ENCODE measurements around the gene PNMA8B.
"Not testable (repeated sequence)": the region's sequence is repeated elsewhere in the genome, so short reads cannot be mapped to it uniquely, and the experiment has no call there.

Gene PNMA8B, protein sequence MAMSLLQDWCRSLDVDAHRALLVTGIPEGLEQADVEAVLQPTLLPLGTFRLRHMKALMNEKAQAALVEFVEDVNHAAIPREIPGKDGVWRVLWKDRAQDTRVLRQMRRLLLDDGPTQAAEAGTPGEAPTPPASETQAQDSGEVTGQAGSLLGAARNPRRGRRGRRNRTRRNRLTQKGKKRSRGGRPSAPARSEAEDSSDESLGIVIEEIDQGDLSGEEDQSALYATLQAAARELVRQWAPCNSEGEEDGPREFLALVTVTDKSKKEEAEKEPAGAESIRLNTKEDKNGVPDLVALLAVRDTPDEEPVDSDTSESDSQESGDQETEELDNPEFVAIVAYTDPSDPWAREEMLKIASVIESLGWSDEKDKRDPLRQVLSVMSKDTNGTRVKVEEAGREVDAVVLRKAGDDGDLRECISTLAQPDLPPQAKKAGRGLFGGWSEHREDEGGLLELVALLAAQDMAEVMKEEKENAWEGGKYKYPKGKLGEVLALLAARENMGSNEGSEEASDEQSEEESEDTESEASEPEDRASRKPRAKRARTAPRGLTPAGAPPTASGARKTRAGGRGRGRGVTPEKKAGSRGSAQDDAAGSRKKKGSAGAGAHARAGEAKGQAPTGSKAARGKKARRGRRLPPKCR

DNA sequence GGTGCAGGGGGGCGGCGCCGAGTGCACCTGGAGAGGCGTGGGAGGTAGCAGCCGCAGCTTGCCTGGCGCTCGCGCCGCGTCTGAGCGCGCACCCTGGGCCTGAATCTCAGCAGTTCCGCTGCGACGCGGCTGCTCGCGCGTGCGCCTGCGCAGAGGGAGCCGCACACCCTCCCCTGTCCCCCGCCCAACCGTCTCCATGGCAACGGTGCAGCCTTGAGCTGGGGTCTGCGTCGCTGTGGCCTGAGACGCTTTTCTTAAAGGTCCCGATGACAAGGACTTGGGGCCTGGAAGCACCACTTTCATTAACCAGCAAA is at the start of gene PNMA8B:
TSS of gene PNMA8B (minus strand) at position 82 of the 314 bp plus-strand sequence. CDS start 402 bp downstream, outside the sequence.
- DNase-seq (ENCODE audit: low read depth) = no peak

DNA sequence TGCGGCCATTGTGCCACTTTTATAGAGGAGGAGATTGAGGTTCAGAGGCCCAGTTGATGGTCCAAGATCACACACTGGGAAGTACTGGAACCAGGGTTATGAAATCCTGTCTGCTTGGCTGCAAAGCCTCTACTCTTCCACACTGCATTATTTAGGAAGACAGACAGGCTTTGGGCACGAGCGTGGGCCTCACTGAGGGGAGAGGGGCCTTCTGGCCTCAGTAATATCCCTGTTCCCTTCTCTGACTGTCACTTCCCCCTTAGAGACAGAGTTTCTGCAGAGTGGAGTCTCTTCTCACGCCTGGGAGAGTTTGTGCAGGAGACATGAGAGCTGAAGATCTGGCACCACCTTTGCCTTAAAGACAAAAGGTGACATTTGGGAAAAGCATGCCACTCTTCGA is 49.0 kb upstream of the PNMA8B start:
- no peak for DNase-seq (ENCODE audit: low read depth)

DNA sequence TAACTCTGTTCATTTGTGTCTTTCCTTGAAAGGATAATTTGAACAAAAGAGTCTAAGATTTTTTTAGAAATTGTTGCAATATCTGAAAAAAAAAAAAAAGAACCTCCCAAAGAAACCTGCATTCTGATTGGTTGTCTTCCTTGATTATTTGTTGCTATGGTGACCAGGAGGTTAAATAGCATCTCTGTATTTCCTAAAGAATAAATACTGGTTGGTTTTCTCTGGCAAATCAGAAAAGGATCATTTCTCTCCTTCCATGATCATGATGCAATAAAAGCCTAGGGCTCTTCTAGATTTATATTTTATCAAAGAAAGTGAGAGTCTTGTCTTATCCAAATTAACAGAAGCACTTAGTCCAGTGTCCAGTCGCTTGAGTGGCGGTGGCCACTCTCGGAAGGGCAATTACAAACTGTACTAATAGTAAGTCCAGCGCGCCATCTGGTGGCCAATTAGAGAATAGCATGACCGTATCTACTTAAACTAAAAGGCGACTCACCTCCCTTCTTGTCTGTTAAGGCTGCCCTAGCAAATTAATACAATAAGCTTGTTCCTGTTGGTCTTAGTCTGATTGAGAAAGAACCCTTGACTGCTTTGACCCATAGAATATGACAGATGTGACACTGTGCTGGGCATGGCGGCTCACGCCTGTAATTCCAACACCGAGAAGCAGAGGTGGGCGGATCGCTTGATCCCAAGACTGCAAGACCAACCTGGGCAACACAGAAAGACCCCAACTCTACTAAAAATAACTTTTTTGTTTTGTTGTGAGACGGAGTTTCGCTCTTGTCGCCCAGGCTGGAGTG is 47.0 kb upstream of the PNMA8B start:
- DNase-seq (ENCODE audit: low read depth) = peak; percentile 79

DNA sequence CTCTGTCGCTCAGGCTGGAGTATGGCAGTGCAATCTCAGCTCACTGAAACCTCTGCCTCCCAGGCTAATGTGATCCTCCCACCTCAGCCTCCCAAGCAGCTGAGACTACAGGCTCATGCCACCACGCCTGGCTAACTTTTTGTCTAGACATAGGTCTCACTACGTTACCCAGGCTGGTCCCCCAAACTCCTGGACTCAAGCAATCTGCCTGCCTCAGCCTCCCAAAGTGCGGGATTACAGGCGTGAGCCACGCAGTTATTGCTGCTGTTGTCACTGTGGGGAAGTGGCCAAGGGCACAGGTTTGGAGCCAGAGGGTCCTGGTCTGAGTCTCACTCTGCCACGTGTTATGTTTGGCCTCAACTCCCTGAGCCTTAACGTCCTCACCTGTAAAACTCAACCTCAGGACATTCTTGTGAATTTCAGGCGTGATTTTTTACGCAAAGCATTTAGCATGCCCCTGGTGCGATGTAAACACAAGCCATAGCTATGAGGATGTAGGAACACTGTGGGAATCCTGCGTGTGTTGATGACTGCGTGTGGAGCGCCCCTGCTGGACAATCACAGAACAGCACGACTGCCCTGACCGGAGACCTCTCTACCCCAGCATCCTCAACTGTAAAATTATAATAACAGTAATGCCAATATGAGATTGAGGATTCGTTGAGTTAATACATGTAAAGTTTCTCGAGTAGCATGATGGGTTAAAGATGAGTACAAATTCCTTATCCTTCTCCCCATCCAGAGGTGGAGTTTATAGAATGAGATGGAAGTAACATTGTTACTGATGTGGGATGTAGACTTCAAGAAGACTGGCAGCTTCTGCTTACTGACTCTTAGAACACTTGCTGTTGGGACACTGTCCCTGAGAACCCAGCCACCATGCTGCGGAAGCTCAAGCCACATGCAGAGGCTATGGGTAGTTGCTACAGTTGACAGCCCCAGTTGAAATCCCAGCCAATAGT is 41.8 kb upstream of the PNMA8B start:
- DNase-seq (ENCODE audit: low read depth) = peak; percentile 43

DNA sequence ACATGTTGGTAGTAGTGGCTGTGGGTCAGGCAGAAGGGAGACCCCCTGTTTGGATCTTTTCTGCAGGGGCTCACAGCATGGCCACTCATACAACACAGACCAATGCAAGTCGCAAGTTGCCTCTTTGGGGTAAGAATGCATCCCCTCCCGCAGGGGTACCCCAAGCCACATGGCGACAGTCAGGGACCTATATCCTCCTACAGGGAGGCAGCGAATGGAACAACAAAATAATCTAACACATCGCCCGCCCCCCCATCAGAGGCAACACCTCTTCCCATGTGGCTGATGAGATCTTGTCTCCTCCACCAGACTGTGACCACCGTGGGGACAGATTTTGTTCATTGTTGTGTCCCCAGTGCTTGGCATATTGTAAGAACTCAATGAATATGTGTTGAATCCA is 40.7 kb upstream of the PNMA8B start:
- no peak for DNase-seq (ENCODE audit: low read depth)

DNA sequence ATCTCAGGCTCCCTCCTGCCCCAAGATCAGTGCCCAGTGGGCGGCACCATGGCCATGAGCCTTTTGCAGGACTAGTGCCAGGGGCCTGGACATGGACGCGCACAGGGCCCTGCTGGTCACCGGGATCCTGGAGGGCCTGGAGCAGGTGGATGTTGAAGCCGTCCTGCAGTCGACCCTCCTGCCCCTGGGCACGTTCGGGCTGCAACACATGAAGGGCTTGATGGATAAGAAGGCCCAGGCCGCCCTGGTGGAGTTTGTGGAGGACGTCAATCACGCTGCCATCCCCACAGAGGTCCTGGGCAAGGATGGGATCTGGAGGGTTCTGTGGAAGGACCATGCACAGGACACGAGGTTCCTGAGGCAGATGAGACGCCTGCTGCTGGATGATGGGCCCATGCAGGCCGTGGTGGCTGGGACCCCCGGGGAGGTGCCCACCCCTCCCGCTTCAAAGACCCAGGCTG is 38.0 kb upstream of the PNMA8B start:
- DNase-seq (ENCODE audit: low read depth) = no peak

DNA sequence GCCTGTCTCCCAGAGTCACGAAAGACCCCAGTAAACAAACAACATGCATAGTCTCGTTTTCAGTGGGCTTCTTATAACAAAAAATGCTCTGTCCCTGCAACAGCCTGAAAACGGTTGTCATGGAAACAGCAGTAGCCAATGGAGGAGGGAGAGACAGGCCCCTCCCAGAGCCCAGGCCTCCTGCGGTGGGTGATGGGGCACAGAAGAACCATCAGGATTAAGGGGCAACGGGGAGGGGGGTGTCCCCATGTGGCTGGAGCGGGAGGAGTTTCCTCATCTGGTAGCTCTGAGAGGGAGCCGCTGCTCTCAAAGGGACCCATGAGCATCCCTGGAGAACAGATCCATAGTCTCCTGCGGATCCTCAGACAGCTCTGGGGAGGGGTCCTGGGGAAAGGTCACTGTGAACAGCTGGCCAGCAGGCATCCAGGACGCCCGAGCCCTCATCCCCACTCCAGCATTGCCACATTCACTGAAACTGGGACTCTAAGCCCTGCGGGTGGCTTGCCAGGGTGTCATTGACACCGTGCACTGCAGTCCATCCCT is 37.5 kb upstream of the PNMA8B start:
- DNase-seq (ENCODE audit: low read depth) = no peak

DNA sequence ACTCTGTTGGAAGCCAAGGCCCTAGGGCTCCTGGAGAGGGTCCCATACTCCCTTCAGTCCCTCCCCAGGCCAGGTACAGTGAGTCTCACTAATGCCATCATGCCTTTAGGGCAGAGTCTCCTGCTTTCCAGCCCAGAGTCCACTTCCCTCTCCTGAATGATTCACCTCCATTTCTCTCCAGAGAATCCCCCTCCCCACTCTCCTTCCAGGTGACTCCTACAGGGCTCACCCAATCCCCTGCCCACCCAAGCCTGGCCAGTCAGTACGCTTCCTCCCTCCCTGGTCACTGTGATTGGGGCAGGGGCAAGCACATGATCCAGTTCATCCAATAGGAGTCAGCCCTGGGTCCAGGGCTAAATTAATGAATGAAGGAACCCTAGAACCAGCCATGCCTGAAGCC is 35.0 kb upstream of the PNMA8B start:
- DNase-seq (ENCODE audit: low read depth) = no peak

DNA sequence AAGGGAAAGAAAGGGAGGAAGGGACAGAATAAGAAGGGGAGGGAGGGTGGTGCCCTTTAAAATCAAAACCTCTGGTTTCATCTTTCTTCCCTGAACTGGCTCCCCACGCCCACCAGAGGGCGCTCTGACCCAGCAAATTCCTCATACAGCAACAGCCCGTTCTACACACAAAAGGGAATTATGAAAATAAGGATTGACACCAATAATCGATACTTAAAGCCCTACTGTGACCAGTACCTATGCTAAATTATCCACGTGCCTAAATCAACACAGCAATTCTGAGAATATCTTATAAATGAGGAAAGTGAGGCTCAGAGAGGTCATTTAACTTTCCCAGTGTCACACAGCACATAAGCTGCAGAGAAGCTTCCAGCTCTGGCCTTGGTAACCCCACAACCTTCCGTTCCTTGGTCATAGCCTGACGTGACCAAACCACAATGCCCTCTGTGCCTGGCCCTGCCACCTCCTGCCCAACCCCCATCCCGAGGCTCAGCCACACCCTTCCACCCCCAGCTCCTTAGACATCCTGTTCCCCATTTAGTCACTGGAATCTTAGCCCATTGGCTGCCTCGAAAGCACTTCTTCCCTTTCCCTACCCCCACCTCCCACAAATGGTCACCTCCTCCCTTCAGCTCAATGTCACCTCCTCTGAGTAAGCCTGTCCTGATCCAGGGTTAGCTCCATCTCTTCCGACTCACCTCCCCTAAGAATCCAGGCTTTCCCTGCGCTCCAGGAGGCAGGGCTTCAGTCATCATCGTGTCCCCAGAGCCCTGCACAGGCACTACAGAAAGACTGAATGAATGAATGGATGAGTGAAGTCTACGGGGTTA is 34.2 kb upstream of the PNMA8B start:
- DNase-seq (ENCODE audit: low read depth) = peak; percentile 63

DNA sequence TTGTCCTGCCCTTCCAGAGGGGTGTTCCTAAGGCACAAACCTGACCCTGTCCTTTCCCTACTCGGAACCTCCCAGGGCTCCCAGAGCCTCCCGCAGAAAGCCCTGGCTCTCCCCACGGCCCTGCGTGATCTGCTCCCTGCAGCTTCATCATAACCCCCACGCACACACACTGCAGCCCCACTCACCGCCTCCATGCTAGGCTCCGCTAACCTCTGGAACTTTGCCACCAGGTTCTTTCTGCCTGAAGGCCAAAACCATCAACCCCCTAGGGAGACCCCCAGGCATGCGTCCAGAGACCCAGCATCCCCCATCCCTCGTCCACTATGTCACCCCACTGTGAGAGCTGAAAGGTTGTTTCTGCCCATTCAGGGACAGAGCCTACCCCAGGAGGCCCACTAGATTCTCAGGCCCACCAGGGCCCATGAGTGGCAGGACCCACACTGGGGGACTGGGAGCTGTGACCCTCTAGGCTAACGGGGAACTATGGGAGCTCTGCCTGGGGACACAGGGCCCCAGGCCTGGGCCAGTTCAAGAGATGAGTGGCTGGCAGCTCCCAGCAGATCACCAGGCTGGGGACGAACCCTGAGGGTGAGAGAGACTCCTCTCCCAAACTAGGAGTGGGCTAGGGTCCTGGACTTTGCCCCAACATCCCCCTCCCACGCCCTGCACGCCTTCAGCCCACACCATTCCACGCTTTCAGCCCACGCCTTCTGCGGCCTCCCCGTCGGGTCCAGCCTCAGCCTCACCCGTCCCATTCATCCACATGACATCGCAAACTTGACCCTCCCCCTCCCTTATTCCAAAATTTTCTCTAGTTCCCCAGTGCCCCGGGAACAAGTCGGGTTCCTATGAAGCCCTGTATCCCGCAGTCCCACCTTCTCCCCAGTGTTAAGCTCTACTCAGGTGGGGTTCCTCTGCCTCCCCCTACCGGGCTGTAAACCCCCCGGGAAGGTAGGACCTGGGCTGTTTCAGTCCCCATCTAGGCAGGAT is 33.2 kb upstream of the PNMA8B start:
- no peak for DNase-seq (ENCODE audit: low read depth)

DNA sequence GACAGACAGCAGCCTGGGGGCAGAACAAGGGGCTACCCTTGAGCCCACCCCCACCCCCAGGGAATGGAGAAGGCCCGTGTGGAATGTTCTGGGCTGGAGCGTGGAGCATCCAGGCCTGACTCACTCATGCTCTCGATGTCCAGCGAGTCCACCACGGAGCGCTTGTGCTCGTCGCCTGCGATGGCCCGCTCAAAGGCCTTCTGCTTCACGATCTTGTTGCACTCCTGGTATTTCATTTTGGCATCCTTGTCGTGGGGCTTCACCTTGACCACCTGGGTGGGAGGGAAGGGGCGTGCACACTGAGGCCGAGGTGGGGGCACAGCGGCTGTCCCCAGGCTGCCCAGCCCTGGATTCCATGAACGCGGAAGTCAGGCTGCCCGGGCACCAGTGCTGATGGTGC is 31.1 kb upstream of the PNMA8B start:
- not testable (repeated sequence) for DNase-seq (ENCODE audit: low read depth)

DNA sequence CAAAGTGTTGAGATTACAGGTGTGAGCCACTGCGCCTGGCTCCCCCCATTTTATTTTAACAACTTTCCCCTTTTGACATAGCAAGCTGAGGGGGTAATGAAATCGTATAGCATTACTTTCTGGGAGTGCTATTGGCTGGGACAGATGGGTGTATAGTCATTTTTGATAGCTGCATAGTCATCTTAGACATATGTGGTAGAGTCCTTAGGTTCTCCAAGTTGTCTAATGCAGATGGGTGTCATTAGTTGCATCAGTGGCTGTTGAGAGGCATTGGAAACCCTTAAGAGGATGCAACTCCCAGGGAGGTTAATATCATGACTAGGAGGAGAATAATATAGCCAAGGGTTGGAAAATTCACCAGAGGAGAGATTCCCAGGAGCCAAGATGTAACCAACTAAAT is 28.6 kb upstream of the PNMA8B start:
- DNase-seq (ENCODE audit: low read depth) = no peak

DNA sequence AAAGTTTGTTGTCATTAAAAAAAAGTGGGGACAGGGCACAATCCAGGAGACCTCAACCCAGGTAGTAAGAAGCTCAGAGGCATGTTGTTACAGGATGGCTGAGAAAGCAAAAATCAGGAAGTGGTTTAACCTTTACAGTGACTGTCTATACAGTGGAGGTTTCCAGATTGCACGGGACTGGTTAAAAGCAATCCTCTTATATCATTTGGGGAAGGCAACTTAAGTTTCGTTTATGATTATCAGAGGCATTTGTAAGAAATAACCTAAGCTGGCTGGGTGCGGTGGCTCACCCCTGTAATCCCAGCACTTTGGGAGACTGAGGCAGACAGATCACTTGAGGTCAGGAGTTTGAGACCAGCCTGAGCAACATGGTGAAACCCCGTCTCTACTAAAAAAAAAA is 27.3 kb upstream of the PNMA8B start:
- DNase-seq (ENCODE audit: low read depth) = not testable (repeated sequence)

DNA sequence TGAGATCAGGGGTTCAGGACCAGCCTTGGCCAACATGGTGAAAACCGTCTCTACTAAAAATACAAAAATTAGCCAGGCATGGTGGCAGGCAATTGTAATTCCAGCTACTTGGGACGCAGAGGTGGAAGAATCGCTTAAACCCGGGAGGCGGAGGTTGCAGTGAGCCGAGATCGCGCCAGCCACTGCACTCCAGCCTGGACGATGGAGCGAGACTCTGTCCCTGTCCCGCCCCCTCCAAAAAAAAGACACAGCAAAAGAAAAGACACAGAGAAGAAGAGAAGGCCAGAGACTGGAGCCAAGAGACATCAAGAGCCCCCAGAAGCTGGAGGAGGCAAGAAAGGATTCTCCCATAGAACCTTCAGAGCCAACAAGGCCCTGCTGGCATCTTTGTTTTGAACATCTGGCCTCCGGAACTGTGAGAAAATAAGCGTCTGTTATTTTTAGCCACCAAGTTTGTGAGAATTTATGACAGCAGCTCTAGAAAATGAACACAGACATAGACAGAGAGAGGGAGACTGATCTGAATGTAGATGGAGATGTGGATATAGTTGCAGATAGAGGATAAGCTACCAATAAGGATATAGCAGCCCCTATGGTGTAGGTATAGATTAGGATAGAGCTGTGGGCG is 25.7 kb upstream of the PNMA8B start:
- DNase-seq (ENCODE audit: low read depth) = no peak

DNA sequence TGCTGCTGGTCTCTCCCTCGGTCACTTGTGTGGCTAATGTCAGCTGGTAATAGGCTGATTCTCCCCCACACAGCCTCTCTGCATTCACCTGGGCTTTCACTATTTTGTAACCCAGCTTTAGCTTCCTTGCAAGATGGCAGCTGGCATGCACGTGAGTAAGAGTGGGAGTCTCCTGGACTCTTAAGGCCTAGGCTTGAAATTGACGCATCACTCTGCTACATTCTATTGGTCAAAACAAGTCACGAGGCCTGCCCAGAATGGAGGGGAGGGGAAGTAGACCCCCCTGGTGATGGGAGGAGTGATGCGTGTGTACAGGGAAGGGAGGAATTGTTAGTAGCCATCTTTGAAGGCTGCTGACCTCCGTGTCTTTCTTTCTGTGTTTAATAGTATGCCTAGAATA is 24.9 kb upstream of the PNMA8B start:
- DNase-seq (ENCODE audit: low read depth) = no peak

DNA sequence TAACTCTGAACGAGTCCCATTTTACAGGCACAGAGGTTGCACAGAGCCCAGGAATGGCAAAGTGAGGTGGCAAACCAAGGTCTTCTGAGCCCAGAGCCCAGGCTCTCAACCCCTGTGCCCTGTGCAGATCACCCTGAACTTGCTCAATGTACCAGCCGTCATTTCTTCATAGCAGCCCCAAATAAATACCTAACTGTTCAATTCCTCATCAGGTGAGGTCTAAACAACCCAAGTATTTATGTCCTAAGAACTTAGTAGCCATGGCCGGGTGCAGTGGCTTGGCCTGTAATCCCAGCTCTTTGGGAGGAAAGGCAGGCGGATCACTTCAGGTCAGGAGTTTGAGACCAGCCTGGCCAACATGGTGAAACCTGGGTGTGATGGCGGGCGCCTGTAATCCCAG is 21.8 kb upstream of the PNMA8B start:
- no peak for DNase-seq (ENCODE audit: low read depth)

DNA sequence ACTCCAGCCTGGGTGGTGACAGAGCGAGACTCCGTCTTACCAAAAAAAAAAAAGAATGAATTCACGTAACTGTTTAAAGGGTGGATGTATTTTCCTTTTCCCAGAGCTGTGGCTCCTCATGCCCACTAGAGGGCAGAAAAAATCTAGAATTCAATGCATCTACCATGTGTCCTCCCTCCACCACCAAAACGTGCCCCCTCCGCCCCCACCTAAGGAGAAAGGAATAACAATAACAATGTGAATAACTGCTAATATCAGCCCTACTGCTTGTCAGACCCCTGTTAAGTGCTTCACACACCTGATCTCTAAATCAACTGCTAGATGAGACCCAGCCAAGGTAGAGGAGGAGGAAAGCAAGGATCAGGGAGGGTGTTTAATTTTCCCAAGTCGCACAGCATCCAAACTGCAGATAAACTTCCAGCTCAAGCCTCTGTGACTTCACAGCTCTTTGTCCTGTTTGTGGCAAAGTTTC is 20.2 kb upstream of the PNMA8B start:
- DNase-seq (ENCODE audit: low read depth) = no peak

DNA sequence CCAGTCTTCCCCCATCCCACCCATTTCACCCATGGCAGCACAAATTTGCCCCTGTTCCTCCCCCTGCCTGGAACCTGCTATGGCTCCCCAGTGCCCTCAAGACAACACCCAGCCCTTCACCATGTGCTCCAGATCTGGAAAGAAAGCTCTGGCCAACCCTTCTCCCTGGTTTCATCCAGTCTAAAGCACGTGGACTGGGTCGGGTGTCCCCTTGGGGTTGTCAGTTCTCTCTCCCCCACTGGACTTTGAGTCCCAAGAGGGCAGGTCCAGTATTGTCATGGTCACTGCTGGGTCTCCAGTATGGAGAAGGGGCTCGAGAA is 19.6 kb upstream of the PNMA8B start:
- no peak for DNase-seq (ENCODE audit: low read depth)

Data from stimulated activated CD8-positive, alpha-beta memory T cell treated with anti-CD3 and anti-CD28 coated beads, Interleukin-12 subunit alpha, Interleukin-12 subunit beta, amount 100 ng/mL, for 1 hour (primary cell).